Stomach (tissue), 9 donors: Measurements from ENCODE around the gene IGF1R. TPM values are rescaled to one million over a fixed set of nuclear protein-coding genes. Genes with fewer than 3 reads are reported as not detected.
A peak's percentile ranks its signal among the peaks of the same experiment; 100 is the strongest.

Experiments
- DNase-seq, 2 donors: peaks; one replicate each; pipeline versions ENCODE4 v3.0.0 to v3.0.0-alpha.2; 2013 to 2019
- H3K27ac ChIP-seq, 5 donors: fragments of 200-600 bp in 4 of 5; sonication (generic) in 4 of 5; one replicate each; pipeline ENCODE4 v1.5.1; 2013 to 2019; ENCODE audit warnings: mild to moderate bottlenecking in 1 of 5, moderate library complexity in 1 of 5
- H3K27me3 ChIP-seq, 3 donors: fragments of 200-600 bp; sonication (generic); one replicate each; pipeline ENCODE4 v1.5.1; 2017 to 2019; ENCODE audit warnings: mixed run types in 1 of 3
- H3K36me3 ChIP-seq, 4 donors: fragments of 200-600 bp; sonication (generic); 1 replicate in 3 of 4; 2 replicates in 1 of 4; pipeline ENCODE4 v1.5.1; 2016 to 2019
- H3K4me1 ChIP-seq, 4 donors: fragments of 200-600 bp; sonication (generic); one replicate each; pipeline ENCODE4 v1.5.1; 2016 to 2019
- H3K4me3 ChIP-seq, 4 donors: fragments of 200-600 bp; sonication (generic) in 3 of 4; one replicate each; pipeline ENCODE4 v1.5.1; 2016 to 2019; ENCODE audit warnings: mild to moderate bottlenecking in 1 of 4
- H3K9me3 ChIP-seq, 4 donors: fragments of 200-600 bp; sonication (generic); one replicate each; pipeline ENCODE4 v1.5.1; 2016 to 2019
- EP300 ChIP-seq: sonication (generic); formaldehyde crosslinking; IDR thresholded peaks from one replicate; pipeline ENCODE4 v1.6.1; 2017; ENCODE audit warnings: antibody characterized with exemption
- POLR2A ChIP-seq, 4 donors: fragments of 450-650 bp; IDR thresholded peaks; one replicate each; pipeline ENCODE4 v1.6.1; 2016; ENCODE audit warnings: antibody characterized with exemption in 4 of 4, control low read depth in 2 of 4, mild to moderate bottlenecking in 1 of 4, moderate library complexity in 1 of 4
- POLR2AphosphoS5 ChIP-seq, 3 donors: sonication (generic); formaldehyde crosslinking; IDR thresholded peaks; one replicate each; pipeline ENCODE4 v1.6.1; 2016; ENCODE audit warnings: antibody characterized with exemption in 3 of 3
- WGBS, 5 donors: extraction: QIAGEN DNeasy Blood & Tissue Kit in 3 of 5; methylation state at CpG; one replicate each; pipeline versions ENCODE4 v1.1.5 to v1.1.7; 2013 to 2018; 5-methylcytosine and 5-hydroxymethylcytosine counted together
- intact Hi-C: fragments of 100-400 bp; cut with DNase I; formaldehyde crosslinking; loops from one replicate; pipeline ENCODE4 v1.15.1; 2023; ENCODE audit warnings: low total_unique reads
- polyA plus RNA-seq, 3 donors: library from polyadenylated mRNA; stranded (reverse); fragments of 200-250 nt; gene quantifications; one replicate each; pipeline ENCODE4 v1.2.3, GENCODE V29; 2013
- total RNA-seq, 5 donors: library from RNA; depleted of rRNA; stranded (reverse); fragments of >200 nt; gene quantifications; one replicate each; pipeline versions ENCODE4 v1.1.0 to v1.2.3, GENCODE V29; 2014 to 2016
- TF ChIP-seq, protein P1 (sequence below), 7 experiments: fragments of 450-650 bp in 4 of 7; fragments of 200-600 bp in 3 of 7; sonication (generic) in 3 of 7; IDR thresholded peaks; one replicate each; pipeline ENCODE4 v1.5.1; 2016 to 2019; ENCODE audit warnings: antibody characterized with exemption in 7 of 7, control low read depth in 2 of 7, mild to moderate bottlenecking in 1 of 7
- donor health status: healthy with polysubstance abuse.
- donor health status: Bipolar disorder and iron deficiency.
- donor health status: healthy.

The IGF1R gene
- total and polyA plus RNA-seq, 8 donors: 2.3 to 131 (median 42.8) TPM

GRCh38 chr15:98903377-98904018 lies 255.2 kb downstream of the IGF1R start:
- DNase-seq: no peak
- Histone ChIP-seq H3K9me3 (no peaks in the 10 kb centered on the region), H3K4me3 (no peak overlapping the region), H3K36me3 (peaks cover 0 to 16% (median 14%) of the 10 kb centered on the region in 4 donors), H3K27me3 (no peaks in the 10 kb centered on the region), H3K27ac (no peak overlapping the region), H3K4me1 (peaks cover 10 to 42% (median 20%) of the 10 kb centered on the region in 4 donors)
- WGBS, 5 donors: 77 to 86% (median 83%) methylated on average over 9 of the region's 9 CpGs
- intact Hi-C loops: no loop called here
- TF ChIP-seq POLR2AphosphoS5 (IDR thresholded peaks at IDR 0.05) (no peak), POLR2A (IDR thresholded peaks at IDR 0.05) (no peak), EP300 (no peak)
- TF ChIP-seq, protein P1, sequence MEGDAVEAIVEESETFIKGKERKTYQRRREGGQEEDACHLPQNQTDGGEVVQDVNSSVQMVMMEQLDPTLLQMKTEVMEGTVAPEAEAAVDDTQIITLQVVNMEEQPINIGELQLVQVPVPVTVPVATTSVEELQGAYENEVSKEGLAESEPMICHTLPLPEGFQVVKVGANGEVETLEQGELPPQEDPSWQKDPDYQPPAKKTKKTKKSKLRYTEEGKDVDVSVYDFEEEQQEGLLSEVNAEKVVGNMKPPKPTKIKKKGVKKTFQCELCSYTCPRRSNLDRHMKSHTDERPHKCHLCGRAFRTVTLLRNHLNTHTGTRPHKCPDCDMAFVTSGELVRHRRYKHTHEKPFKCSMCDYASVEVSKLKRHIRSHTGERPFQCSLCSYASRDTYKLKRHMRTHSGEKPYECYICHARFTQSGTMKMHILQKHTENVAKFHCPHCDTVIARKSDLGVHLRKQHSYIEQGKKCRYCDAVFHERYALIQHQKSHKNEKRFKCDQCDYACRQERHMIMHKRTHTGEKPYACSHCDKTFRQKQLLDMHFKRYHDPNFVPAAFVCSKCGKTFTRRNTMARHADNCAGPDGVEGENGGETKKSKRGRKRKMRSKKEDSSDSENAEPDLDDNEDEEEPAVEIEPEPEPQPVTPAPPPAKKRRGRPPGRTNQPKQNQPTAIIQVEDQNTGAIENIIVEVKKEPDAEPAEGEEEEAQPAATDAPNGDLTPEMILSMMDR (IDR thresholded peaks at IDR 0.05): no peak

- H3K27ac ChIP-seq: no peak overlapping the region
- H3K9me3 ChIP-seq: no peaks in the 10 kb centered on the region
- intact Hi-C loops: no loop called here
- H3K4me1 ChIP-seq: peaks cover 10 to 42% (median 20%) of the 10 kb centered on the region in 4 donors
- H3K4me3 ChIP-seq: no peak overlapping the region
- 39 to 61% (median 45%) methylated on average over 4 of the region's 4 CpGs for WGBS, 5 donors
- TF ChIP-seq, protein P1 (IDR thresholded peaks at IDR 0.05): peak in 2 of 7 experiments; percentile 7 to 20
- no peak for TF ChIP-seq POLR2A (IDR thresholded peaks at IDR 0.05)
- peaks cover 3 to 22% (median 20%) of the 10 kb centered on the region in 4 donors for H3K36me3 ChIP-seq
- no peaks in the 10 kb centered on the region for H3K27me3 ChIP-seq
- DNase-seq: peak in 1 of 2 donors; percentile 63
Observed at GRCh38 chr15:98904544-98904943, 256.2 kb downstream of the IGF1R start.

GRCh38 chr15:98905963-98906711 lies 257.8 kb downstream of the IGF1R start:
- no peaks in the 10 kb centered on the region for H3K9me3 ChIP-seq
- peaks cover 10 to 38% (median 32%) of the 10 kb centered on the region in 4 donors for H3K36me3 ChIP-seq
- no peak for DNase-seq
- no peaks in the 10 kb centered on the region for H3K27me3 ChIP-seq
- WGBS, 5 donors: 52 to 75% (median 61%) methylated on average over 7 of the region's 7 CpGs
- no peak for TF ChIP-seq POLR2A (IDR thresholded peaks at IDR 0.05)
- TF ChIP-seq, protein P1 (IDR thresholded peaks at IDR 0.05): no peak
- TF ChIP-seq EP300: no peak
- no peak for TF ChIP-seq POLR2AphosphoS5 (IDR thresholded peaks at IDR 0.05)
- H3K4me3 ChIP-seq: no peak overlapping the region
- H3K4me1 ChIP-seq: peaks cover 10 to 42% (median 20%) of the 10 kb centered on the region in 4 donors
- intact Hi-C loops: no loop called here
- H3K27ac ChIP-seq: peak overlapping the region in 3 of 5 donors; percentile 5 to 43 (median 36)

GRCh38 chr15:98906712-98907083 lies 258.4 kb downstream of the IGF1R start:
- peak; percentile 63 to 82 for DNase-seq
- H3K4me3 ChIP-seq: no peak overlapping the region
- no peaks in the 10 kb centered on the region for H3K27me3 ChIP-seq
- peaks cover 10 to 42% (median 20%) of the 10 kb centered on the region in 4 donors for H3K4me1 ChIP-seq
- 21 to 49% (median 43%) methylated on average over 3 to 6 of the region's 6 CpGs for WGBS, 5 donors
- TF ChIP-seq, protein P1 (IDR thresholded peaks at IDR 0.05): no peak
- TF ChIP-seq POLR2AphosphoS5 (IDR thresholded peaks at IDR 0.05) (peak in 1 of 3 donors; percentile 5), EP300 (no peak), POLR2A (IDR thresholded peaks at IDR 0.05) (no peak)
- intact Hi-C loops: no loop called here
- H3K27ac ChIP-seq: peak overlapping the region in 3 of 5 donors; percentile 5 to 43 (median 36)
- peaks cover 16 to 43% (median 36%) of the 10 kb centered on the region in 4 donors for H3K36me3 ChIP-seq
- no peaks in the 10 kb centered on the region for H3K9me3 ChIP-seq
